Fibroblast of lung (primary cell): ENCODE results near the gene TXNIP. TPM values are rescaled to one million over a fixed set of nuclear protein-coding genes. Genes with fewer than 3 reads are reported as not detected.

Experiments
- DNase-seq, 2 donors: peaks; one replicate each; pipeline versions ENCODE4 v3.0.0 to v3.0.0-alpha.2; 2010; ENCODE audit warnings: low read depth in 2 of 2
- H2AFZ ChIP-seq: 2 replicates; pipeline ENCODE4 v1.5.1; 2012; ENCODE audit warnings: low read length, control low read depth, inconsistent platforms
- H3K27ac ChIP-seq: 2 replicates; pipeline ENCODE4 v1.5.1; 2011; ENCODE audit warnings: low read length, control low read depth; ENCODE audit not compliant: insufficient read depth
- H3K27me3 ChIP-seq: 2 replicates; pipeline ENCODE4 v1.5.1; 2011; ENCODE audit warnings: mild to moderate bottlenecking, low read length; ENCODE audit not compliant: control insufficient read depth, insufficient read depth
- H3K36me3 ChIP-seq: 2 replicates; pipeline ENCODE4 v1.5.1; 2011; ENCODE audit warnings: low read length; ENCODE audit not compliant: control insufficient read depth, insufficient read depth
- H3K4me1 ChIP-seq: 2 replicates; pipeline ENCODE4 v1.5.1; 2011; ENCODE audit warnings: low read length; ENCODE audit not compliant: control insufficient read depth, insufficient read depth; ENCODE audit errors: extremely low read depth
- H3K4me2 ChIP-seq: 2 replicates; pipeline ENCODE4 v1.5.1; 2011; ENCODE audit warnings: low read length, control low read depth; ENCODE audit not compliant: insufficient read depth; ENCODE audit errors: extremely low read depth
- H3K4me3 ChIP-seq, 4 experiments: fragments of 200-600 bp in 1 of 4; sonication (generic) in 1 of 4; replicated peaks in 1 of 4; 2 replicates each; pipeline ENCODE4 v1.5.1; 2011 to 2016; ENCODE audit warnings: low read length in 4 of 4, low read depth in 3 of 4, mild to moderate bottlenecking in 3 of 4, control low read depth in 2 of 4, inconsistent platforms in 1 of 4, mixed read lengths in 1 of 4; ENCODE audit not compliant: insufficient read depth in 1 of 4; ENCODE audit errors: control extremely low read depth in 1 of 4
- H3K79me2 ChIP-seq: 2 replicates; pipeline ENCODE4 v1.5.1; 2012; ENCODE audit warnings: mild to moderate bottlenecking, low read length, inconsistent platforms; ENCODE audit not compliant: control insufficient read depth, insufficient read depth
- H3K9ac ChIP-seq: 2 replicates; pipeline ENCODE4 v1.5.1; 2011; ENCODE audit warnings: mild to moderate bottlenecking, low read length, control low read depth; ENCODE audit not compliant: insufficient read depth
- H3K9me3 ChIP-seq: 2 replicates; pipeline ENCODE4 v1.5.1; 2012; ENCODE audit warnings: low read depth, low read length; ENCODE audit not compliant: control insufficient read depth, insufficient read depth
- H4K20me1 ChIP-seq: 2 replicates; pipeline ENCODE4 v1.5.1; 2011; ENCODE audit warnings: low read length; ENCODE audit not compliant: control insufficient read depth, insufficient read depth; ENCODE audit errors: extremely low read depth
- CTCF ChIP-seq, 2 donors: IDR thresholded peaks in 1 of 2; conservative IDR thresholded peaks in 1 of 2; 1 replicate in 1 of 2; 2 replicates in 1 of 2; pipeline ENCODE4 v1.5.1; 2011 to 2012; ENCODE audit warnings: low read length in 2 of 2, control low read depth in 1 of 2, inconsistent platforms in 1 of 2, low read depth in 1 of 2, mild to moderate bottlenecking in 1 of 2
- EZH2 ChIP-seq: IDR thresholded peaks from 2 replicates; pipeline ENCODE4 v1.5.1; 2012; ENCODE audit warnings: low read length, control low read depth, mild to moderate bottlenecking; ENCODE audit errors: missing control alignments
- polyA plus RNA-seq, 2 donors: library from polyadenylated mRNA; depleted of rRNA in 1 of 2; stranded (reverse) in 1 of 2; unstranded in 1 of 2; fragments of >200 nt; gene quantifications; 2 replicates each; pipeline ENCODE4 v1.2.1, GENCODE V29; 2011 to 2012; ENCODE audit warnings: missing spikeins in 1 of 2
- total RNA-seq: library from RNA; depleted of rRNA; stranded (reverse); fragments of >200 nt; gene quantifications from 2 replicates; pipeline ENCODE4 v1.2.1, GENCODE V29; 2014

TXNIP gene
- total and polyA plus RNA-seq, 2 donors (not counting 1 experiment from before 2014, with no cell fraction given) = 204 to 773 TPM

GRCh38 chr1:145983960-145984830, 12.2 kb downstream of the TXNIP start:
- Histone ChIP-seq H2AFZ (no peak overlapping the region), H3K4me2 (no peak overlapping the region), H3K9ac (no peak overlapping the region), H3K27ac (no peak overlapping the region), H3K4me1 (peaks cover 16% of the 10 kb centered on the region), H4K20me1 (no peaks in the 10 kb centered on the region), H3K36me3 (no peaks in the 10 kb centered on the region), H3K4me3 (no peak overlapping the region), H3K9me3 (no peaks in the 10 kb centered on the region), H3K27me3 (no peaks in the 10 kb centered on the region), H3K79me2 (no peaks in the 10 kb centered on the region)
- no peak for DNase-seq
- TF ChIP-seq EZH2 = no peak
- TF ChIP-seq CTCF (conservative IDR thresholded peaks at IDR 0.05 in 1 of 2, IDR thresholded peaks at IDR 0.05 in 1 of 2; ENCODE audit: low read depth in 1 of 2, low read length in 2 of 2) = no peak

- Histone ChIP-seq H2AFZ (no peak overlapping the region), H3K4me1 (peaks cover 24% of the 10 kb centered on the region), H3K27ac (no peak overlapping the region)
Observed at GRCh38 chr1:145983206-145983675, 13.1 kb downstream of the TXNIP start.

More at GRCh38 chr1:145983206-145983675, 13.1 kb downstream of the TXNIP start:
- DNase-seq = no peak
- Histone ChIP-seq H3K9ac (no peak overlapping the region), H3K27me3 (no peaks in the 10 kb centered on the region), H3K4me3 (no peak overlapping the region), H3K9me3 (no peaks in the 10 kb centered on the region), H4K20me1 (no peaks in the 10 kb centered on the region), H3K79me2 (no peaks in the 10 kb centered on the region), H3K4me2 (no peak overlapping the region), H3K36me3 (no peaks in the 10 kb centered on the region)
- TF ChIP-seq EZH2 = no peak
- TF ChIP-seq CTCF (conservative IDR thresholded peaks at IDR 0.05 in 1 of 2, IDR thresholded peaks at IDR 0.05 in 1 of 2; ENCODE audit: low read depth in 1 of 2, low read length in 2 of 2) = no peak
